ENCODE measurements around the gene RAD51B.

- TF ChIP-seq CHD2 (IDR thresholded peaks at IDR 0.05; ENCODE audit: low read depth, low read length): no peak
- no peak for TF ChIP-seq KLF16 (CRISPR knock-in tag; IDR thresholded peaks at IDR 0.05)
- TF ChIP-seq CTCF (CRISPR knock-in tag; IDR thresholded peaks at IDR 0.05): no peak
- TF ChIP-seq TCF7L2 (IDR thresholded peaks at IDR 0.05; ENCODE audit: low read depth, low read length): no peak
- no peak for TF ChIP-seq RBM22 (optimal IDR thresholded peaks at IDR 0.05; ENCODE audit: low read length)
- no peak for TF ChIP-seq POLR2A (IDR thresholded peaks at IDR 0.05; ENCODE audit: insufficient read depth in 1 of 2, low read depth in 2 of 2, low read length in 2 of 2)
- no peak for TF ChIP-seq ZNF350 (CRISPR knock-in tag; IDR thresholded peaks at IDR 0.05; ENCODE audit: borderline replicate concordance, low read depth)
- no peak for TF ChIP-seq TCF12 (IDR thresholded peaks at IDR 0.05)
- no peak for TF ChIP-seq TCF12 (CRISPR knock-in tag; IDR thresholded peaks at IDR 0.05)
- no peak for TF ChIP-seq NAIF1 (CRISPR knock-in tag; IDR thresholded peaks at IDR 0.05; ENCODE audit: borderline replicate concordance)
- no peak for TF ChIP-seq RNF2 (conservative IDR thresholded peaks at IDR 0.05; ENCODE audit: low read depth)
- no peak for TF ChIP-seq ZNF597 (CRISPR knock-in tag; IDR thresholded peaks at IDR 0.05)
- no peak for TF ChIP-seq ZNF468 (CRISPR knock-in tag; IDR thresholded peaks at IDR 0.05)
Observed at GRCh38 chr14:68444449-68445168, 625.0 kb downstream of the RAD51B start.

Measured in HepG2 (cell line).